GM20000 (cell line): Measurements from ENCODE around the gene TNFAIP1.

ENCODE experiments used
- DNase-seq: peaks from one replicate; pipeline ENCODE4 v3.0.0; 2012; ENCODE audit warnings: low spot score
- TF ChIP-seq, protein P1 (sequence below): IDR thresholded peaks from 2 replicates; pipeline ENCODE4 v1.5.1; 2012; ENCODE audit warnings: mild to moderate bottlenecking, control low read depth; ENCODE audit errors: extremely low read depth, missing control alignments

The TNFAIP1 gene

DNA sequence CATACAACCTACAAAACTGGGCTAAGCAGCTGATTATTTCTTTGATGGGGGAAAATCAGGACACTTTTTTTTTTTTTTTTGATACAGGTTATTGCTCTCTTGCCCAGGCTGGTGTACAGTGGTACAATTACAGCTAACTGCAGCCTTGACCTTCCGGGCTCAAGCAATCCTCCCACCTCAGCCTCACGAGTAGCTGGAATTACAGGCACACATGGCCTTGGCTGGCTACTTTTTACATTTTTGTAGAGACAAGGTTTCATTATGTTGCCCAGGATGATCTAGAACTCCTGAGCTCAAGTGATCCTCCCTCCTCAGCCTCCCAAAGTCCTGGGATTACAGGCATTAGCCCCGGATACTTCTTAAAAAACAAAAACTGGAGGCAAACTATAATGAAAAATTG lies 37.1 kb upstream of the TNFAIP1 start:
- TF ChIP-seq, protein P1, sequence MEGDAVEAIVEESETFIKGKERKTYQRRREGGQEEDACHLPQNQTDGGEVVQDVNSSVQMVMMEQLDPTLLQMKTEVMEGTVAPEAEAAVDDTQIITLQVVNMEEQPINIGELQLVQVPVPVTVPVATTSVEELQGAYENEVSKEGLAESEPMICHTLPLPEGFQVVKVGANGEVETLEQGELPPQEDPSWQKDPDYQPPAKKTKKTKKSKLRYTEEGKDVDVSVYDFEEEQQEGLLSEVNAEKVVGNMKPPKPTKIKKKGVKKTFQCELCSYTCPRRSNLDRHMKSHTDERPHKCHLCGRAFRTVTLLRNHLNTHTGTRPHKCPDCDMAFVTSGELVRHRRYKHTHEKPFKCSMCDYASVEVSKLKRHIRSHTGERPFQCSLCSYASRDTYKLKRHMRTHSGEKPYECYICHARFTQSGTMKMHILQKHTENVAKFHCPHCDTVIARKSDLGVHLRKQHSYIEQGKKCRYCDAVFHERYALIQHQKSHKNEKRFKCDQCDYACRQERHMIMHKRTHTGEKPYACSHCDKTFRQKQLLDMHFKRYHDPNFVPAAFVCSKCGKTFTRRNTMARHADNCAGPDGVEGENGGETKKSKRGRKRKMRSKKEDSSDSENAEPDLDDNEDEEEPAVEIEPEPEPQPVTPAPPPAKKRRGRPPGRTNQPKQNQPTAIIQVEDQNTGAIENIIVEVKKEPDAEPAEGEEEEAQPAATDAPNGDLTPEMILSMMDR: no peak
- DNase-seq: no peak

DNA sequence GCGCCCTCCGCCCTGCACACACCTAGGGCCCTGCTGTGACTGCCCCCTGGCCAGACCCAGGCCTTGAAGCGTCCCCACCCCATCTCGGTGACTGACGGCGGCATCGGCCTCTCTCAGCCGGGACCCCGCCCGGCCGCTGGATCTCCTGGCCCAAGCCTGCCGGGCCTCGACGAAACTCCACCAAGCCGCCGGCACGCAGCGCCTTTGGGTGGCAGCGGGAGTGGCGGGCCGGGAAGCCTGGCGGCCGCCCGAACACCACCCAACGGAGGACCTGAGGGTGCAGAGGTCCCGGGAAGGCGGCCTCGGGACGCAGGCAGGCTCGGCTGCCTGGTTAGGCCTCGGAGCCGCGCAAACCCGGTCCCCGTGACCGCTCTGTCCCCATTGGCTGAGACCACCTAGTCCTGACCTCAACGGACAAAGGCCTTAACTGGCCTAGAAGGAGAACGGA lies 28.6 kb upstream of the TNFAIP1 start:
- DNase-seq: no peak
- TF ChIP-seq, protein P1: no peak

DNA sequence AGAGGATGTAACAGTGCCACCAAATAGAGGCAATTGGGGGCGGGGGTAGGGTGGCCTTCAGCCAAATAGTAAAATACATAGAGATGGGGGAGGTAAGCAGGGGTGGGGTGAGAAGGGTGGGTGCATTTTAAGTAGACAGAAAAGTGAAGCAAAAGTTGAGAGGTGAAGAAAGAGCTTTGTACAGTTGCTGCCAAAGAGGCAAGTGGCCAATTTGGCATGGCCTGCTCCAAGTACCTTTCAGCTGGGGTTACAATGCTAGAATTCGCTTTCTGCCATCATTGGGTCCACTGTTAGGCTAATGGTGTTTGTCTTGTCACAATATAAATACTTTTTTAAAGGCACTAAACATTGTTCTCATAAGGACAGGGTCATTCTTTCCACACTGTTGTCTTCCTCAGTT lies 21.7 kb upstream of the TNFAIP1 start:
- no peak for DNase-seq
- TF ChIP-seq, protein P1: no peak

DNA sequence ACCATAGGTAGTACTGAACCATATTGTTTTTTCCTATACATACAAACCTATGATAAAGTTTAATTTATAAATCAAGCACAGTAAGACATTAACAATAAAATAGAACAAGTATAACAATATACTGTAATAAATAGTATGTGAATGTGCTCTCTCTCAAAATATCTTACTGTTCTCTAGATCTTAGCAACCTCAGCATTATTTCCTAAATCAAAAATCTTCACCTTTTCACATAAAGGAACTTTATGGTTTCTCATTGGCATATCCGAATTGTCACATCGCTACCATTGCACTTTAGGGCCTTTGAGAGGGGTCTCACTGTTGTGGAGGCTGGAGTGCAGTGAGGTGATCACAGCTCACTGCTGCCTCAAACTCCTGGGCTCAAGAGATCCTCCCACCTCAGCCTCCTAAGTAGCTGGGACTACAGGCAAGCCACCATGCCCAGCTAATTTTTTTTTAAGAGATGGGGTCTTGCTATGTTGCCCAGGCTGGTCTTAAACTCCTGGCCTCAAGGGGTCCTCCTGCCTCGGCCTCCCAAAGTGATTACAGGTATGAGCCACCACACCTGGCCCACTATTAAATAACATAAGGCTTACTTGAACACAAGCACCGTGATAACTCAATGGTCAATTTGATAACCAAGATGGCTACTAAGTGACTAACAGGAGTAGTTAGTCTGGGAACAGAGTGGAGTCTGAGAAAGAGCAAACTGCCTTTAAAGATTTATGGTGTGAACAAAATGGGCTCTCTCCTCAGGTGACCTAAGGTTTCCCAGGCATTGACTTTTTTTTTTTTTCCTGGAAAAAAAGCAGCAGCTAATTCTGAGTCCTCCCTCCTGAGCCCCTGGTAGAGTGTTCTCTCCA lies 19.5 kb upstream of the TNFAIP1 start:
- TF ChIP-seq, protein P1: no peak
- no peak for DNase-seq

DNA sequence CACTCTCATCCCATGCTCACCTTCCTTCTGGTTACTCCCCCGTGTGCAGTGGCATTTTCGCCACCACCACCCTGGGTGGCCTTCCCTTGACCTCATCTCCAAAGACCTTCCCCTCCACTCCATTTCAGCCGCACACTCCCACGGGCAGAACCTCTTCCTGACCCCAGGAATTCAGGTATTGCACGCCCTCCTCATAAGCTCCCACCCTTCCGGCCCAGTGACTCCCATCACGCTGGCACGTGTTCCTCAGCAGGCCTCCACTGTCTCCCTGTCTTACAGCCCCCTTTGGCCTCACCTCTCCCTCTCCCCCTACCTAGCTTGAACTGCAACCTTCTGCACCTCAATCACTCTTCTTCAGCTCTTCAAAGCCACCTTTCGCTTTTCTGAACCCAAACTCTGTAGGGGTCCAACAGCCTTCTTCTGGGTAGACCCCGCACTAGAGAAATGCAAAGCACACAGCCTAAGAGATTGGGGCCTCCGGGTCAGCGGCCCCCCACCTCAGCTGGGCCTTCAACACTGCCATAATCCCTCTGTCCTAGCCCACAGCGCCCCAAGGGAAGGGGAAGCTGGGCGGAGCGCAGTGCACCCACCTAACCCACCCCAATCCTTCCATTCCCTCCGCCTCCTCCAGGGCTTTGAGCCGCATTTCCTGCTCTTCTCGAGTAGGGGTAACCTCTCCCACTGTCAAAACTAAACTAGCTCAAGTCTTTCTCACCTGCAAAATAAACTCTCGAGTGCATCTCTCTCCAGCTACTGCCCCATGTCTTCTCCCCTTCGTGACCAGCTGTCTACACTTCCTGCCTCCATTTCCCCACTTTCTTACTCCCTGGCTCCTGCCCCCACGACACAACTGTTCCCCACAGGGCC lies 18.2 kb upstream of the TNFAIP1 start:
- TF ChIP-seq, protein P1: no peak
- no peak for DNase-seq

DNA sequence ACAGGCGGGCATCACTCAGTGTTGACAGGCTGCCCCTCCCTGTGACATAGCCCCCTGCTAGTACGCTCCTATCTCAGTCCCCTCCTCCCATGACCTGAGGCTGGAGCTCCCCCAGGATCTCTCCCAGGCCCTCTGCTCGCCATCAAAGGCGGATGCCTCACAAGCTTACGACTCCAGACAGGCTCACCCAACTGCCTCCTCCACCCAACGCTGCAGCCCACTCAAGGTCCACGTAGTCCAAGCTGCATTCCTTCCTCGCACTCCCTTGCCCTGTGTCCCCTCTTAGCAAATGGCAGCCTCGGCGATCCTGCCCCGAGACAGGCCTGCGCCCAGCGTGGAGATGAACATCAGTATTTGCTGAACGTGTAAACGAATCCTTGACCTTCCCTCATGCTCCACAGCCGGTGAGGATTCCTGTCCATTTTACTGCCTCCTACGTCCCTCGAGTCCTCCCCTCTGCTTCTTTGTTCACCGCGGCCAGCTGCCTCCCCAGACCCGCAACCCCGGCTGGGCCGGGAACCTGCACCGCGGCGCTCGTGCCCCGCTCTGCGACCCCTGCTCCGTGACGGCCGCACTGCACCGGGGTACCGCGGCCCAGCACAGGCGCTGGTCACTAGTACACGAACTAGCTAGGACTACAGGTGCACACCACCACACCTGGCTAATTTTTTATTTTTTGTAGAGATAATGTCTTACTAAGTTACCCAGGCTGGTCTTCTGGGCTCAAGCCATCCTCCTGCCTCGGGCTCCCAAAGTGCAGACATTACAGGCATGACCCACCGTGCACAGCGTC lies 17.4 kb upstream of the TNFAIP1 start:
- DNase-seq: no peak
- TF ChIP-seq, protein P1: no peak
